NCI-H524 (cell line): ENCODE data around the gene PCK2.

Experiments used
- DNase-seq, 2 experiments: peaks; one replicate each; lab custom pipeline; 2025; lab: John Stamatoyannopoulos, UW

Gene PCK2

DNA sequence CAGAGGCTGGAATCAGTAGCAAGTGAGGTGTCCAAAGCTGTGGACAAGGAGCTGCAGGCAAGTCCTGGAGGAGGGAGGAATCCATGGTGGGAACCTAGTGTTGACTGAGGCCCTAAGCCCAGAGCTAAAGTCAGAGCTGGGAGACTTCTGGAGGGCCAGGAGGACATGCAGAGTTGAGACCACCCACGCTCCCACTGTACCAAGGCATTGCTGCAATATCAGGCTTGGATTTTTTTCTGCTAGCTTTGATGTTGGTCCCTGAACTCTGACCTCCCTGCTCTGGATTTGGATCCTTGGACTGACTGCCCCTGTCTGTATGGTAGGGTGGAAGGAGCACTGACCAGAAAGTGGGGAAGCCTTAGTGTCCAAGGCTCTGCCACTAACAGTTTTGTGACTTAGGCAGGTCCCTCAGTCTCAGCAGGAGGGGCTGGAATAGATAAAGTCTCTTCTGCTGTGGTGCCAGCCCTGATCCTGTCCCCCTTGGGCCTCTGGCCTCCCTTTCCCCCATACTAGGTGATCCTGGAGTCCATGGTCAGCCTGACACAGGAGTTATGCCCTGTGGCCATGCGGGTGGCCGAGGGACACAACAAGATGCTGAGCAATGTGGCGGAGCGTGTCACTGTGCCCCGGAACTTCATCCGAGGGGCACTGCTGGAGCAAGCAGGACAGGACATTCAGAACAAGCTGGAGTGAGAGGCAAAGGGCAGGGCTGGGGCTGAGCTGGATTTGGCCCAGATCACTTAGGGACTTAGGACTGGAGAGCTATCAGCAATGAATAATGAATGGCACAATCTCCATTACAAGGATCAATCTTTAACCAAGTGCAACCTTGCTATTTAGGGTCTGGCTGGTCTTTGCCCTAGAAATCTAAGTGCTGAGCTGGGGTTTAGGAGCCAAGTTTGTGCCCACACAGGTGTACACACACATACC is 32.9 kb upstream of the PCK2 start:
- no peak for DNase-seq

DNA sequence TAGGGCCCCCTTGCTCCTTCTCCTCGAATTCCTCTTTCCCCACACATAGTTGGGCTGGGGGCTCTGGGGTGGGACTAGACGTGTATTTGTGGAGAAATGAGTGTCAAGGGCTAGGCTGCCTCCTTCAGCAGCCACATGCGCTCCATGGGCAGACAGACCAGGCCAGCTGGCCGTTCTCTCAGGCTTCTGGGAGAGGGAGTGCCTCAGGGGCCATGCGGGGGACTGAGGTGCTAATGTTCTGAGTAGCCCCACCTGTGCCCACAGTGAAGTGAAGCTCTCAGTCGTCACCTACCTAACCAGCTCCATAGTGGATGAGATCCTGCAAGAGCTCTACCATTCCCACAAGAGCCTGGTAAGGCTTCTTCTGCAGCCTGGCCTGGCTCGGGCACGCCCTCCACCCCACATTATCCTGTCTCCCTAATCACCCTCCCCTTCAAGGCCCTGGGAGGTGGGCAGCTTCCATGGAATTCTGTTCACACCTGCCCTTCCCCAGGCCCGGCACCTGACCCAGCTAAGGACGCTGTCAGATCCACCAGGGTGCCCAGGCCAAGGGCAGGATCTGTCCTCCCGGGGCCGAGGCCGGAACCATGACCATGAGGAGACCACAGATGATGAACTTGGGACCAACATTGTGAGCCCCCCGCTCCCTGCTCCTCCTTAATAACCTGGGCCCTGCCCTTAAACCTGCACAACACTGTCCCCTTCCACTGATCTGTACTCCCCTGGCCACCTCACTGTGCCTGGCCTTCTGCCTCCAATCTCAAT is 31.7 kb upstream of the PCK2 start:
- no peak for DNase-seq

DNA sequence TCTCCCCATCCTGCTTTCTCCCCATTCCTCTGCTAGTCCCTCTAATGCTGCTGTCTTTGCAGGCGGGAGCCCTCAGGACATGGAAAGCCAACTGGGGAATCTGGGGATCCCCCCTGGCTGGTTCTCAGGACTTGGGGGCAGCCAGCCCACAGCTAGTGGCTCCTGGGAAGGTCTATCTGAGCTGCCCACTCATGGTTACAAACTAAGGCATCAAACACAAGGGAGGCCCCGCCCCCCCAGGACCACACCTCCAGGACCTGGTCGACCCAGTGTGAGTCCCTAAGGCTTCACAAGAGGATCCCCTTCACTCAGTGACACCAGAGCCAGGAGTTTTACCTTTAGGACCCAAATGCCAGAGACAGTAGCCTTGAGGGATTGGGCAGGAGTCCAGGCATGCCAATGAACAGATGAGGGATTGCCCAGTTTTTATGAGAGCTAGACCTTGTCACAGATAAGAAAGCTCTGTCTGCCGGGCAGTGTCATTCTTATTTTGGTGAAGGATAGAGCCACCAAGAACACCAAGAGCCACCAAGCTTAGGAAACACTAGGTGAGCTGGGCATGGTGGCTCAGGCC is 30.8 kb upstream of the PCK2 start:
- DNase-seq = no peak

DNA sequence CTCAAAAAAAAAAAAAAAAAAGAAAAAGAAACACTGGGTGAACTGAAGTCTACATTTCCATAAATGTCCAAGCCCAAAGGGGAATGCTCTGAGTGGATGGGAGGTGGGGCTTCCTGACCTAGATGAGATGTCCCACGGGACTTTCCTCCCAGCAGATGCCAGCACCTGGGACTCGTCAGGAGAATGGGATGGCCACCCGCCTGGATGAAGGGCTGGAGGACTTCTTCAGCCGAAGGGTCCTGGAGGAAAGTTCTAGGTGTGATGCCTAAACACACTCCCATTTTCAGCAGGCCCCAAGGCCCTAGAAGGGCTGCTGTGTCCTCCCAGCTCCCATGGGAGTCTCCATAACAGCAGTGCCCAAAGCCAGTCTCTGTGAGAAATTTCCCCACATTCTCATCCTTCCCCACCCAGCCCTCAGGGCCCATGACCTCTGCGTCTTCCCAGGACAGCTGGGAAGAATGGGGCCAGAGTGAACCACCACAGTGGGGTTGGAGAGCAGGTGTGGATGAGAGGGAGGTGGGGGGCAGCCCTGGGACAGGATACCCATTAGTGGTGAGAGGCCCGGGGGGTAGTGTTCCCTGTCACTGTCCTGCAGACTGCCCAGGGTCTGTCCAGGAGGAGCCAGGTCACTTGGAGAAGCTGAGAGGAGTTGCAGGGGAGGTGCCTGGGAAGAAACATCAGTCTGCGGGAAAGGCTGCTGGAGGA is 29.9 kb upstream of the PCK2 start:
- no peak for DNase-seq

DNA sequence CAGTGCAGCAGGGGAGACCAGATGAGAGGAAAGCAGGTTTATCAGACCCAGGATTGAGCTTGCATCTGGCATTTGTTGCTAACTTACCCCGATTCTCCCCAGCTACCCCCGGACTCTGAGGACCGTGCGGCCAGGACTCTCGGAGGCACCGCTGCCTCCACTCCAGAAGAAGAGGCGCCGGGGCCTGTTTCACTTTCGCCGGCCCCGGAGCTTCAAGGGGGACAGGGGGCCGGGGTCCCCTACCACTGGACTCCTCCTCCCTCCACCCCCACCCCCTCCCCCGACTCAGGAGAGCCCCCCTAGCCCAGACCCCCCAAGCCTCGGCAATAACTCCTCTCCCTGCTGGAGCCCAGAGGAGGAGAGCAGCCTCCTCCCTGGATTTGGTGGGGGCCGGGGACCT is 29.3 kb upstream of the PCK2 start:
- DNase-seq = no peak

DNA sequence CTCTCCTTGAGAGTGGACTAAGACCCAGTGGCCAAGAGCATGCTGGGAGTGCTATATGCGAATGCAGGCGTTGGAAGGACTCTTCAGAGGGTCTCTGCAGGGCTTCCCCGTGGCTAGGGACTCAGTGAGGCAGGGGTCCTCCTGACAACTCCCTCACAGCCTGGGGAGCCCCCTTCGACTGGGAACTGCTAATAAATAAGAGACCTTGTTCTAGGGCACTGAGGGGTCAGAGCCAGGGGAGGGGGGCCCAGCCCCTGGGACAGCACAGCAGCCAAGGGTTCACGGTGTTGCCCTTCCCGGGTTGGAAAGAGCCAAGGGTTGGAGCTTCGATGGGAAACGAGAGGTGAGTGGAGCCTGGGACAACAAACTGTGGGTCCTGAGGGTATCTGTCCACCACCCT is 28.7 kb upstream of the PCK2 start:
- DNase-seq = no peak

DNA sequence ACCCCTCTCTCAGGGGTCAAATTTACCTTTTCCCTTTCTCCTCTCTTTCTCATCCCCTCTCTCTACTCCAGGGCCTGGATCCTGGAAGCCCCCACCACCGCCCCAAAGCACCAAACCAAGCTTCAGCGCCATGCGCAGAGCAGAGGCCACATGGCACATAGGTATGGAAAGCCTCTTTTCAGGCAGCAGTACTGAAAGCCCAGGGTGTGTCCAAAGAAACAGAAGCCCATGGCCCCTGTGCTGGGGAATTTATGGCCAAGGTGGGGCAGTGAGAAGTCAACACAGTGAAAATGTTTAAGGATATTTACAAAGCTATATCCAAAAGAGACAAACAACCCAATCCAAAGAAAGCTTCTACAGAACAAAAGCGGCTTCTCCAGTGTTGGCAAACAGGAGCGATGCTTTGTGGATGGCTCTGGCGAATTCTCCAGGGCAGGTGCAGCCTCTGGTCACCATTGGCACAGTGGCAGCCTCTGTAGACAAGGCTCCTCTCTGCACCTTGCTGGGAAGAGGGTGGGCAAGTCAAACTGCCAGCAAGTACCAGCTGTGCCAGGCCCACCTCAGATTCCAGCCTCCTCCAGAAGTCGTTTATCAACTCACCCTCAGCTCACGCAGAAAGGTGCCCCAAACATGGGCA is 27.5 kb upstream of the PCK2 start:
- DNase-seq = no peak

DNA sequence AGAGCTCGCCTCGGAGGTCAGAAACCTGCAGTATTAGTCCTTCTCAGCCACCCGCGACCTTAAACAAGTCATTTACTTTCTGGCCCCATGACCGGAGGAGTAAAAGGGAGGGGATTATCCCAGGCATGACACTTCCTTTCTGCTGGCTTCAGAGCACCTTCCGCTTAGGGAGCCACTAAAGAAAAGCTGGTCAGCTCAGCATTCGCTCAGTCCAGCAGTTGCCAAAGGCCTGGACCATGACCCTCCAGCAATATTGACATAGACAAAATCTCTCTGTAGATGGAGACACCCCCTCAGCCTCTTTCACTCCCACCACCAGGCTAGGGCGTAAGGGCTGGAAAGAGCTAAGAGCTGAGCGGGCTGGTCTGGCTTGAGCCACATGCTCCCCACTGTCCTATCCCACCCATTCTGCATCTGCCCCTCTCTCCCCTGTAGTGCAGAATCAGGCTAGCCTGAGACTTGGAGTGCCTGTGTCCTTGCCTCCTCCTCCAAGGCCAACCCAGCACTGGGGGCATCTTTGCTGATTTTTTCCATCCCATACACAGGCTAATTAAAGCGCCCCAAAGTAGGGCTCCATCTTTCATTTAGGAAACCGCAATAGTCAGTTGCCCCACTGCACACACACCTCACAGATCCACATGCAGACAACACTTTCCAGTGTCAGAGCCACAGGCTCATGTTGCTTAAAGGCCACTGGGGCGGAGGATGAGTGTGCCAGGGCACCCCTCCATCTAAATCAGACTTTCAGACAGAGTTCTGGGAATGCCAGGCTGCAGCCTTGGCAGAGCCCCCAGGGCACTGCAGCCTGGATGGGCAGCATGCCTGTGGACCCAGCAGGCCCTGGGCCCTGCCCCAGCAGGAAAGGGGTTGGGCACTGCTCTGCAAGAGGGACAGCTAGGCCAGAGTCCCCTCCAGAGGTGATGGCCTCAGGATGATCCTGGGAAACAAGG is 26.7 kb upstream of the PCK2 start:
- DNase-seq = no peak

DNA sequence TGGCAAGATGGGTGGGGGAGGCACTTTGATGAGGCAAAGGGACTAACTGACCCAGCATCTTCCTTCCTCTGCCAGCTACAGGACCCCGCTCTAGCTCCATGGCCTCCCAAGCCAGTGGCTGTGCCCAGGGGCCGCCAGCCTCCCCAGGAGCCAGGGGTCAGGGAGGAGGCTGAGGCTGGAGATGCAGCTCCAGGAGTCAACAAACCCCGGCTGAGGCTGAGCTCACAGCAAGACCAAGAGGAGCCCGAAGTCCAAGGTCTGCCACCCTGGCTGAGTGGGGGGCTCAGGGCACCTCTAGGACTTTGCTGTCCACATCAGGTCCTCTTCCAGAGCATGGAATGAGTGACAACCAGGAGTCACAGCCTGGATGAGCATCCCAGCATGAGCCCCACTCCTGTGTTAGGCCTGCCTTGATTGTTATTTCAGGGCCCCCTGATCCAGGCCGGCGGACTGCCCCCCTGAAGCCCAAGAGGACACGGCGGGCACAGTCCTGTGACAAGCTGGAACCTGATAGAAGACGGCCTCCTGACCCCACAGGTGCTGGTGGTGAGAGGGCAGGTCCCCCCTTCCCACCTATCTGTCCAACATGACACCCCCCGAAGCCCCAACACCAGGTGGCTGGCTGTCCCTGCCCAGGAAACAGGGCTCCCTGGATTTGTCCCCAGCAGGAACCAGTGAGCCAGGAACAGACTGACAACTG is 25.2 kb upstream of the PCK2 start:
- no peak for DNase-seq

DNA sequence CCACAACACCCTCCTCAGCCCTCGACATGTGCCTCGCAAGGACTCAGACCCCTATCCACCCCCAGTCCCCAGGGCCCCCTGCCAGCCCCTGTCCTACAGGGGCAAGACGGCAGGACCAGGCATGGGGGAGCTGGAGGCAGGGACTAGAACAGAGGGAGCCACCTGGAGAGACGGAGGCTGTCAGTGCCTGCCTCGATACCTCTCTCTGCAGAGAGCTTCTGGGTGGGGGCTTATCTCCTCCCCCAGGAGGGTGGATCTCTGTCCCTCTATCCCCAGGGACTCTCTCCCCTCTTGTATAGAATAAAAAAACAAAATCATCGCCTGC is 24.7 kb upstream of the PCK2 start:
- no peak for DNase-seq

DNA sequence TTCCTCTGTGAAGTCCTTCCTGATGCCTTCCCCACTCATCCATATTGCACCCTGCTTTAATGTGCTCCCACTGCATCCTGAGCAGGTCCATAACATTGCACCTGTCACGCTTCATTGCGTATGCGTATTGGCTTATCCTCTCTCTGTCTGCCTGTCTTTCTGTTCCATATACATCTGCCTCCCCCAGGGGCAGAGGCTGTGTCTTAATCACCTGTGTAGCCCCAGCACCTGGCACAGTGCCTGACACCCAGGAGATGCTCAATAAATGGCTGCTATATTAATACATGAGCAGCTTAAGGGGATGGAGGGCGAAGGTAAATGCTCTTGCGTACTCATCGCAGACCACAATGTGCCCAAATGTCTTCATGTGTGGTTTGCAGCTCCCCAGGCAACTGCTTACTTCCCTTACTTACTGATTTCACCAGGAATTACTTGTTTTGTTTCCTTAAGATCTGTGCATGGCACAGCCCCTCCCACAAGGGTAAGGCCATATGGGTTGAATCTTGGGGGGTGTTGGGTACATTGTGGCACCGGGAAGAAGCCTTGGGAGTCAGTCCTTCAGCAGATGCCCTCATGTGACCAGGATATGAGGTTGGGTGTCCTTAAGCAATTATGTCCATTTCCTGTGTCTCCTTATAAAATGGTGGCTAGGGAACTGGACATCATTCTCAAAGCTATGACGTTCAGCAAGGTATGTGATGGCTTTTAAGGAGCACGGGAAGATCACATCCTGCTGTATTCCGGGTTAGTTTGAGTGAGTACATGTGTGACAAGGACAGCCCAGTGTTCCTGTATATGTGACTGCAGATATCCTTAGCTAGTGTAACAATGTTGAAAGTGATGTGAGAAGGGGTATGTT is 23.6 kb upstream of the PCK2 start:
- DNase-seq = peak; percentile 77 to 90

DNA sequence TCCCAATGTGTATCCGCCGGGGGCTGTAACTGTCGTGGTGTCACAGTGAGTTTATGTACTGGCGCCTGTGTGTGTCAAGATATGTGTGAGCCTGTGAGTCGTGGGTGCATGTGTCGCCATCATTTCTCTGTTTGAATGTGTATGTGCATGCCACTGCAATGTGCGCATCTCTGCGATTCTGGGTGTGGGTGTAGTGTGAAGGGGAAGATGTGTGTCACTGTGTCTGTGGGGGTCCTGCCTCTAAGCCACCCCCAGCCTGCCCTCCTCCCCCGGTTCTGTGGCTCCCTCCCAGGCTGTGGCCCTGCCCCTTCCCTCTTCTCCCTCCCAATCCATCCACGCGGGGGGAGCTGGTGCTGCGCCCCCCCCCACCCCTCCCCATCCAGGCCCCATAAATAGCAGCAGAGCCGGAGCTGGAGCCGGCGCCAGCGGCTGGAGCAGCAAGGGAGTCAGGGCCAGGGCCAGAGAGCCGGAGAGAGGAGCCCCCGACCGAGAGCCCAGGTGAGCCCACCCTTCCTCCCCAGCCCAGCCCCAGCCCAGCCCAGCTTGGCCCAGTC is 22.9 kb upstream of the PCK2 start, which contains the start of gene CPNE6:
Gene CPNE6, plus strand, starts transcription at position 419 of the 554 bp plus-strand sequence. CDS start 1,375 bp downstream, outside the sequence.
- no peak for DNase-seq

DNA sequence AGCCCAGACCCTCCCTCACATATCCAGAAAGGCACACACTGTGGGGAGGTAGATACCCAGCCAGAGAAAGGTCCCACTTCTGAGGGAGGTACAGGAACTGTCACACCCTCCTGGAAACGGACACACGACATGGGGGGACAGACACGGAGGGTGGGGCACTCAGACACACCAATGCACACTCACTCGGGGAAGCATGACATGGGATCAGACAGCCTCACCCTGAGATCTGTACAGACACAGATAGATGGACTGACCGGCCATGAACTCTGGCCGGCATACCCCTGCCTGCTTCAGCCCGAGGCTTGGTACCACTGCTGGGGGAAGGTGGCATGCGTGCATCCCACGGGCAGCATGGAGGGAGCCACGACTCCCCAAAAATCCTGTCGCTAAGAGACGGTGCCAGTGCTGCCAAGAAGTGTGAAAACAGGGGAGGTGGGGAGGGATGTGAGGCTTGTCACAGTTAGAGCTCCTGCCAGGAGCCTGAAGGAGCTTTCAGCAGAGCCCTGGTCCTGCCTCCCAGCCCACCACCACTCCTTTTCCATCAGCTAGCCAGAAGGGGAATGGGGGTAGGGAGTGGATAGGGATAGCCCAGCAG is 22.2 kb upstream of the PCK2 start:
- no peak for DNase-seq

DNA sequence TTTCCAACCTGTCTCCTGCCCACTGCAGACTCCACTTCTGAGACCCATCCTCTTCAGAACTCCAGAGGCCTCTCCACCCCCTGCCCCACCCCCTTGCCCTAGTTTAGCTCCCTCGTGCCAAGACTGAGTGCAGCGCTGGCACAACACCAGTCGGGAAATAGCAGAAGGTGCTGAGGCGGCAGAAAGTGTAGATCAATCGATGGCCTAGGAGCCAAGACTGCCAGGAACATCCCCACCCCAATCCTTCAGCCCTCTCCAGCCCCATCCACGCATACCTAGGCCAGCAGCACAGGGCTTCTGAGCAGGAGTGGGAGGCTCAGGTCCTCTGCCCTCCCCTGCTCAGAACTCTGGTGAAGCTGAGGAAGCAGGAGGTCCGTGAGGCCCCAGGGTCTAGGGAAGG is 21.7 kb upstream of the PCK2 start:
- DNase-seq = no peak

DNA sequence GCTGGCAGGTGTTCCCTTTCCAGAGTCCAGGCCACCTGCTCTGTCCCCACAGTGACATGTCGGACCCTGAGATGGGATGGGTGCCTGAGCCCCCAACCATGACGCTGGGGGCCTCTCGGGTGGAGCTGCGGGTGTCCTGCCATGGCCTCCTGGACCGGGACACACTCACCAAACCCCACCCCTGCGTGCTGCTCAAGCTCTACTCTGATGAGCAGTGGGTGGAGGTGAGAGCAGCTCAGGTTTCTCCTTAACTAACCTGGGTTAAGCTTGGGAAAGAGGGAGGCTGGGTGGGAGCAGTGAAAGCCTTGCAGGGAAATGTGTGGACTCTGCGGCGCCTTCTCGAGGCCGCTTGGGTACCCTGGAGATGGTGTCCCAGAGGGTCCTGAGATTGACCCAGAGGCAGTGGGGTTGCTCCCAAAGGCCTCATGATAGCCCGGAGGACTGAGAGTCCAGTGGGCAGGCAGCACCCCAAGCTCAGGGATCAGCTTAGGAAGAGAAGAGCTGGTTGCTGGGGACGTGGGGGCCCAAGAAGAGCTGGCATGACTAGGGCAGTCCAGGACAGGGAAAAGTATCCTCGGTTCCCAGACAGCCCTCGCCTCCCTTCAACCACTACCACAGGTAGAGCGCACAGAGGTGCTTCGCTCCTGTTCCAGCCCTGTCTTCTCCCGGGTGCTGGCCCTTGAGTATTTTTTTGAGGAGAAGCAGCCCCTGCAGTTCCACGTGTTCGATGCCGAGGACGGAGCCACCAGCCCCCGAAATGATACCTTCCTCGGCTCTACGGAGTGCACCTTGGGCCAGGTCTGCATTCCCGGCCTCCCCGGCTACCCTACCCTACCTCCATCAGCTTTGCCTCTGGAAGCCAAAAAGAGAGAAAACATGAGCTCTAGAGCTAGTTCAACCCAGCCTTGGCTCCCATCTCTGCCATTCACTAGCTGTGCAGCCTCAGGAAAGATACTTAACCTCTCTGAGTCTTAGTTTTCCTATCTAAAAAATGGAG is 20.9 kb upstream of the PCK2 start:
- no peak for DNase-seq

DNA sequence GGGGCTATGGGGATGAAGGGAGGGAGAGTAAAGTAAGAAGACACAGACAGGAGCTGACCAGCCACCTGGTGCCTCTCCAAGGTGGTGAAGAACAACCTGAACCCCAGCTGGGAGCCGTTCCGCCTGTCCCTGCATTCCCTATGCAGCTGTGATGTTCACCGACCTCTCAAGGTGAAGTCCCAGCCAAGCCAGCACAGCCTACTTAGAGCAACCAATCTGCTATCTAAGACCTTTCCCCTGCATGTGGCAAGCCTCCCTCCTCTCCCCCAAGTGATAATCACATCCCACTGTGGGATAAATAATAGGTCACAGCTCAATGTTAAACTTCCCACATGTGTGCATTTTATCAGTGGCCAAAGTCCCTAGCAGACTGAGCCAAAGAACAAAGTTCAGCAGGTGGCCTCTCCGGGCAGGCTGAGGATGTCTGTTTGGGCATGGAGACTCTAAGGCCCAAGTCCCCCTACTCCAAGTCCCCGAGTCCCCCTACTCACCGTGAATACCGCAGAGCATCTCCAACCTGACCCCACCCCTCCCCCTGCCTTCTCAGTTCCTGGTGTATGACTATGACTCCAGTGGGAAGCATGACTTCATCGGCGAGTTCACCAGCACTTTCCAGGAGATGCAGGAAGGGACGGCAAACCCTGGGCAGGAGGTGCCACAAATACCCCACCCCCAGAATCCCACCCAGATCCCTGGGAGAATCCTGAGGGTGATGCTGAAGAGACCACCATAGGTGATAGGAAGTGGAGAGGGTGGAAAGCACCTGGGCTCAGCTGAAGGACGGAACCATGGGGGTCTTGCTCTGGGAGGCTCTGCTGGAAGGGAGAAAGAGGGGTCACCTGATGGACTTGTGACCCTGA is 19.3 kb upstream of the PCK2 start:
- no peak for DNase-seq
